Activated T-cell treated with anti-CD3 and anti-CD28 coated beads for 48 hours (primary cell): ENCODE measurements around the gene TMEM158.

Experiments
- DNase-seq: peaks from one replicate; pipeline ENCODE4 v3.0.0-alpha.2; 2020; ENCODE audit warnings: low read depth

Gene TMEM158

GRCh38 chr3:45199837-45200648 lies 26.0 kb downstream of the TMEM158 start:
- DNase-seq = no peak

GRCh38 chr3:45198264-45199260 lies 27.5 kb downstream of the TMEM158 start:
- DNase-seq = no peak

GRCh38 chr3:45194791-45195190 lies 31.3 kb downstream of the TMEM158 start:
- DNase-seq = no peak

- no peak for DNase-seq
Observed at GRCh38 chr3:45191924-45192417, 34.1 kb downstream of the TMEM158 start.

GRCh38 chr3:45191424-45191823 lies 34.7 kb downstream of the TMEM158 start:
- DNase-seq = no peak

GRCh38 chr3:45188719-45189659 lies 37.1 kb downstream of the TMEM158 start:
- no peak for DNase-seq

GRCh38 chr3:45187694-45188141 lies 38.4 kb downstream of the TMEM158 start:
- DNase-seq = peak; percentile 7

- no peak for DNase-seq
Observed at GRCh38 chr3:45186871-45187270, 39.2 kb downstream of the TMEM158 start.

- DNase-seq = no peak
Observed at GRCh38 chr3:45185461-45185860, 40.6 kb downstream of the TMEM158 start.

- DNase-seq = no peak
Observed at GRCh38 chr3:45185052-45185451, 41.0 kb downstream of the TMEM158 start.

- no peak for DNase-seq
Observed at GRCh38 chr3:45183872-45184262, 42.2 kb downstream of the TMEM158 start.

GRCh38 chr3:45182915-45183871 lies 42.9 kb downstream of the TMEM158 start:
- DNase-seq = no peak

- DNase-seq = no peak
Observed at GRCh38 chr3:45181496-45181895, 44.6 kb downstream of the TMEM158 start.

GRCh38 chr3:45180899-45181298 lies 45.2 kb downstream of the TMEM158 start:
- DNase-seq = no peak

GRCh38 chr3:45180051-45180450 lies 46.0 kb downstream of the TMEM158 start:
- no peak for DNase-seq

- DNase-seq = no peak
Observed at GRCh38 chr3:45179163-45179562, 46.9 kb downstream of the TMEM158 start.

GRCh38 chr3:45178183-45179023 lies 47.7 kb downstream of the TMEM158 start:
- no peak for DNase-seq

- DNase-seq = no peak
Observed at GRCh38 chr3:45176912-45177311, 49.2 kb downstream of the TMEM158 start.
